ENCODE measurements around the gene THRA.

- TF ChIP-seq CTCF (conservative IDR thresholded peaks at IDR 0.05) (no peak), EZH2 (IDR thresholded peaks at IDR 0.05; ENCODE audit: low read depth) (no peak)
Measured at GRCh38 chr17:40097931-40098845, 35.4 kb downstream of the THRA start.
